Stimulated activated CD8-positive, alpha-beta memory T cell treated with anti-CD3 and anti-CD28 coated beads, Interleukin-15, amount 100 ng/mL, for 24 hours (primary cell): ENCODE data around the gene KCNQ5.
"Not testable (repeated sequence)": the region's sequence is repeated elsewhere in the genome, so short reads cannot be mapped to it uniquely, and the experiment has no call there.

ENCODE experiments used
- DNase-seq: peaks from one replicate; pipeline ENCODE4 v3.0.0-alpha.2; 2020; ENCODE audit warnings: low read depth

Gene KCNQ5

GRCh38 chr6:72950114-72950860, 328.4 kb downstream of the KCNQ5 start:
- DNase-seq = no peak

- DNase-seq = no peak
Observed at GRCh38 chr6:72952808-72953630, 331.2 kb downstream of the KCNQ5 start.

- no peak for DNase-seq
Observed at GRCh38 chr6:72953971-72954381, 332.1 kb downstream of the KCNQ5 start.

- no peak for DNase-seq
Observed at GRCh38 chr6:72954716-72955115, 332.9 kb downstream of the KCNQ5 start.

- DNase-seq = no peak
Observed at GRCh38 chr6:72955666-72956065, 333.8 kb downstream of the KCNQ5 start.

- no peak for DNase-seq
Observed at GRCh38 chr6:72956272-72956671, 334.4 kb downstream of the KCNQ5 start.

GRCh38 chr6:72959821-72960220, 338.0 kb downstream of the KCNQ5 start:
- no peak for DNase-seq

- DNase-seq = no peak
Observed at GRCh38 chr6:72963946-72964345, 342.1 kb downstream of the KCNQ5 start.

- no peak for DNase-seq
Observed at GRCh38 chr6:72966628-72967280, 344.9 kb downstream of the KCNQ5 start.

GRCh38 chr6:72967329-72967728, 345.5 kb downstream of the KCNQ5 start:
- DNase-seq = no peak

GRCh38 chr6:72968704-72969103, 346.8 kb downstream of the KCNQ5 start:
- no peak for DNase-seq

- DNase-seq = no peak
Observed at GRCh38 chr6:72969666-72970065, 347.8 kb downstream of the KCNQ5 start.

- DNase-seq = no peak
Observed at GRCh38 chr6:72972579-72972978, 350.7 kb downstream of the KCNQ5 start.

GRCh38 chr6:72974276-72974675, 352.4 kb downstream of the KCNQ5 start:
- DNase-seq = no peak

- DNase-seq = no peak
Observed at GRCh38 chr6:72975352-72975752, 353.5 kb downstream of the KCNQ5 start.

- no peak for DNase-seq
Observed at GRCh38 chr6:72976484-72976883, 354.6 kb downstream of the KCNQ5 start.

- no peak for DNase-seq
Observed at GRCh38 chr6:72977114-72977513, 355.2 kb downstream of the KCNQ5 start.

- DNase-seq = not testable (repeated sequence)
Observed at GRCh38 chr6:72978808-72979207, 356.9 kb downstream of the KCNQ5 start.

- DNase-seq = not testable (repeated sequence)
Observed at GRCh38 chr6:72984189-72984831, 362.4 kb downstream of the KCNQ5 start.

GRCh38 chr6:72984981-72985665, 363.3 kb downstream of the KCNQ5 start:
- no peak for DNase-seq

- no peak for DNase-seq
Observed at GRCh38 chr6:72987301-72987700, 365.4 kb downstream of the KCNQ5 start.

- no peak for DNase-seq
Observed at GRCh38 chr6:72999995-73000394, 378.1 kb downstream of the KCNQ5 start.
